Measurements from ENCODE around the gene PKN2.

- TF ChIP-seq CTCF (conservative IDR thresholded peaks at IDR 0.05; ENCODE audit: low read depth, low read length) (no peak), RFX5 (IDR thresholded peaks at IDR 0.05; ENCODE audit: low read depth, low read length) (no peak), MXI1 (IDR thresholded peaks at IDR 0.05; ENCODE audit: borderline replicate concordance, low read depth, low read length) (no peak), POLR2A (IDR thresholded peaks at IDR 0.05; ENCODE audit: low read depth, low read length) (no peak), SMC3 (IDR thresholded peaks at IDR 0.05; ENCODE audit: low read depth, low read length) (no peak), MAFK (IDR thresholded peaks at IDR 0.05; ENCODE audit: low read depth, low read length) (no peak)
These were observed 51.3 kb downstream of the PKN2 start for GRCh38 chr1:88735382-88735781.
